GM21723 (cell line): ENCODE results near the gene EXO5.
"Not testable (repeated sequence)": the region's sequence is repeated elsewhere in the genome, so short reads cannot be mapped to it uniquely, and the experiment has no call there.

ENCODE experiments used
- ATAC-seq: cut with Tn5 transposase; IDR thresholded peaks from one replicate; pipeline ENCODE4 v1.9.1; 2021; ENCODE audit warnings: mild to moderate bottlenecking, moderate library complexity; ENCODE audit not compliant: unreplicated experiment

The EXO5 gene

GRCh38 chr1:40546957-40547356 lies 38.4 kb downstream of the EXO5 start:
- no peak for ATAC-seq

- ATAC-seq, result no peak
Observed at GRCh38 chr1:40553017-40553416, 44.5 kb downstream of the EXO5 start.

GRCh38 chr1:40554807-40555206 lies 46.2 kb downstream of the EXO5 start:
- not testable (repeated sequence) for ATAC-seq

GRCh38 chr1:40556121-40556520 lies 47.6 kb downstream of the EXO5 start:
- ATAC-seq, result no peak

- ATAC-seq, result not testable (repeated sequence)
Observed at GRCh38 chr1:40558241-40558640, 49.7 kb downstream of the EXO5 start.

GRCh38 chr1:40562185-40562584 lies 53.6 kb downstream of the EXO5 start:
- no peak for ATAC-seq

GRCh38 chr1:40563266-40563665 lies 54.7 kb downstream of the EXO5 start:
- no peak for ATAC-seq

- ATAC-seq, result no peak
Observed at GRCh38 chr1:40564506-40564905, 55.9 kb downstream of the EXO5 start.

- ATAC-seq, result no peak
Observed at GRCh38 chr1:40564913-40565312, 56.3 kb downstream of the EXO5 start.
